MCF 10A (cell line): ENCODE data around the gene PAFAH1B2. TPM values are rescaled to one million over a fixed set of nuclear protein-coding genes. Genes with fewer than 3 reads are reported as not detected.
"Not testable (repeated sequence)": the region's sequence is repeated elsewhere in the genome, so short reads cannot be mapped to it uniquely, and the experiment has no call there.

Experiments used
- BruUV-seq: library from RNA; stranded (reverse); fragments of 400-500 nt; replicated peaks from 2 replicates; lab custom pipeline; 2021; lab: Mats Ljungman, UMichigan
- CTCF ChIA-PET: fragments of 300-600 bp; sonication (Branson Sonifier 250); formaldehyde crosslinking; extraction: SDS; loops from one replicate; lab custom pipeline; 2021; ENCODE audit warnings: antibody characterized with exemption, inconsistent platforms; lab: Yijun Ruan, JAX
- POLR2A ChIA-PET: fragments of 300-600, 350-650 bp; sonication (Branson Sonifier 250); formaldehyde crosslinking; extraction: SDS; loops from one replicate; lab custom pipeline; 2020; ENCODE audit warnings: antibody characterized with exemption, inconsistent platforms; lab: Yijun Ruan, JAX
- DNase-seq: peaks from one replicate; pipeline ENCODE4 v3.0.0-alpha.2; 2018; ENCODE audit not compliant: unreplicated experiment
- H3K27ac Mint-ChIP-seq: one replicate; pipeline ENCODE4 v1.8.0; 2022; ENCODE audit warnings: mild to moderate bottlenecking, low read depth, mixed read lengths; ENCODE audit not compliant: unreplicated experiment
- H3K27me3 Mint-ChIP-seq: one replicate; pipeline ENCODE4 v1.8.0; 2022; ENCODE audit warnings: mixed read lengths; ENCODE audit not compliant: insufficient read depth, unreplicated experiment
- H3K36me3 Mint-ChIP-seq: one replicate; pipeline ENCODE4 v1.8.0; 2022; ENCODE audit warnings: mild to moderate bottlenecking, moderate library complexity, mixed read lengths; ENCODE audit not compliant: insufficient read depth, unreplicated experiment
- H3K4me1 Mint-ChIP-seq: one replicate; pipeline ENCODE4 v1.8.0; 2022; ENCODE audit warnings: mixed read lengths; ENCODE audit not compliant: insufficient read depth, unreplicated experiment
- H3K4me3 Mint-ChIP-seq: one replicate; pipeline ENCODE4 v1.8.0; 2022; ENCODE audit warnings: mild to moderate bottlenecking, moderate library complexity, mixed read lengths; ENCODE audit not compliant: unreplicated experiment
- H3K9me3 Mint-ChIP-seq: one replicate; pipeline ENCODE4 v1.8.0; 2022; ENCODE audit warnings: mixed read lengths; ENCODE audit not compliant: unreplicated experiment
- intact Hi-C: fragments of 100-400 bp; cut with micrococcal nuclease; formaldehyde crosslinking; loops from 2 replicates; pipeline ENCODE4 v1.14.1; 2022
- total RNA-seq: library from RNA; stranded (reverse); gene quantifications from 2 replicates; pipeline ENCODE4 v1.2.3, GENCODE V29; 2022
- TF ChIP-seq, protein P1 (sequence below): fragments of 200-600 bp; IDR thresholded peaks from one replicate; pipeline ENCODE4 v1.8.0; 2022; ENCODE audit warnings: antibody characterized with exemption, mild to moderate bottlenecking; ENCODE audit not compliant: unreplicated experiment

Gene PAFAH1B2
- total RNA-seq, 1 experiment from 2014 or later, result 146 TPM

DNA sequence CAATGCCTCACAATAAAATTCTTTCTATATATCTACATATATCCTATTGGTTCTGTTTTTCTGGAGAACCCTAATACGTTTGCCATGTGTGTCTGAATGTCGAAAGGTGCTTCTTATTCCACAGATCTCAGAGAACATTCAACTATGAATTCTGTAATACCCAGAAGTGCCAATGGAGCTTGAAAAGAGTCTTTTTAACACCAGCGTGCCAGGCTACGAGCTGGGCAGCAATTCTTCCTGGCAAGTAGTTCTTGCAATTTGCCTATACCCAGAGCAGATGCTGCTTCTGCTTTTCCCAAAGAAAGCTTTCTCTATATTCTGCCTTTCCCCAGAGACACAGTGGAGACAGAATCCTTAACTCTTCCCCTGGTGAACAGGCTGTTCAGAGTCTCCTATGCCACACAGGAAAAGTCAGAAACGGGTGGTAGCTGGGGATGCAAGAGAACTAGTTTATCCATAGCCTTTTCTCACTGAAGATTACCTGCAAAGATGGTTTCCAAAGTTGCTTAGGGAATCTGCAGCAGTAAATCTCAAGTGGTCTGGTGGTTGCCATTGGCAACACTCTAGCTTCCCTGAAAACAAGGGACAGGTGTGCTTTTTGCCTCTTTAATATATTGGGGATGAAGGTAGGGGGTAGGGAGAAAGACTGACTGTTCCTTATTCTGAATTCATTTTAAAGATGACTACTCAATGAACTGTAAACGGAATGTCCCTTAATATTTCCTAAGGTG lies 16.8 kb upstream of the PAFAH1B2 start:
- no peak overlapping the region for H3K27ac Mint-ChIP-seq
- no peaks in the 10 kb centered on the region for H3K9me3 Mint-ChIP-seq
- CTCF ChIA-PET, result interaction anchor here (0.7 to 4.3 kb wide), 4 partner anchors 17 to 292 kb away, joined by 3 to 26 read pairs (median 4); no protein-coding TSS in a partner anchor
- TF ChIP-seq, protein P1, sequence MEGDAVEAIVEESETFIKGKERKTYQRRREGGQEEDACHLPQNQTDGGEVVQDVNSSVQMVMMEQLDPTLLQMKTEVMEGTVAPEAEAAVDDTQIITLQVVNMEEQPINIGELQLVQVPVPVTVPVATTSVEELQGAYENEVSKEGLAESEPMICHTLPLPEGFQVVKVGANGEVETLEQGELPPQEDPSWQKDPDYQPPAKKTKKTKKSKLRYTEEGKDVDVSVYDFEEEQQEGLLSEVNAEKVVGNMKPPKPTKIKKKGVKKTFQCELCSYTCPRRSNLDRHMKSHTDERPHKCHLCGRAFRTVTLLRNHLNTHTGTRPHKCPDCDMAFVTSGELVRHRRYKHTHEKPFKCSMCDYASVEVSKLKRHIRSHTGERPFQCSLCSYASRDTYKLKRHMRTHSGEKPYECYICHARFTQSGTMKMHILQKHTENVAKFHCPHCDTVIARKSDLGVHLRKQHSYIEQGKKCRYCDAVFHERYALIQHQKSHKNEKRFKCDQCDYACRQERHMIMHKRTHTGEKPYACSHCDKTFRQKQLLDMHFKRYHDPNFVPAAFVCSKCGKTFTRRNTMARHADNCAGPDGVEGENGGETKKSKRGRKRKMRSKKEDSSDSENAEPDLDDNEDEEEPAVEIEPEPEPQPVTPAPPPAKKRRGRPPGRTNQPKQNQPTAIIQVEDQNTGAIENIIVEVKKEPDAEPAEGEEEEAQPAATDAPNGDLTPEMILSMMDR, result no peak
- H3K4me3 Mint-ChIP-seq, result no peak overlapping the region
- no peak for DNase-seq
- intact Hi-C loops, result no loop called here
- H3K27me3 Mint-ChIP-seq, result no peaks in the 10 kb centered on the region
- POLR2A ChIA-PET, result no interaction called here
- BruUV-seq, result no TSS peak
- H3K4me1 Mint-ChIP-seq, result no peaks in the 10 kb centered on the region
- no peaks in the 10 kb centered on the region for H3K36me3 Mint-ChIP-seq

DNA sequence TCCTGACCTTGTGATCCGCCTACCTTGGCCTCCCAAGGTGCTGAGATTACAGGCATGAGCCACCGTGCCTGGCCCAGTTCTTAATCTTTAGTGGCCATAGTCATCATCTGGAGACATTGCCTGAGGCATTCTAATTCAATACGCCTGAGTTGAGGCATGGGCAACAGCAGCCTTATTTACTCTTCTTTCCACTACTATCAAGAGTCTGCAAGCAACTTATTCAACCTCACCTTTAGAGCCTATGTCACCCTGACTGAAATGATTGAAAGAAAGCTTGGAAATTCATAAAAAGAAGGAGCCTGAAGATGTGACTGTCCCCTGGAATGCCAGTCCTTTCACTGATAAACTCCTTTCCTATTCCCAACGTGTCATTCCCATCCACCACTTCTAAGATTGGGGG lies 15.8 kb upstream of the PAFAH1B2 start:
- Mint-ChIP-seq H3K4me3 (no peak overlapping the region), H3K36me3 (peaks cover 5% of the 10 kb centered on the region), H3K9me3 (no peaks in the 10 kb centered on the region), H3K4me1 (no peaks in the 10 kb centered on the region), H3K27me3 (no peaks in the 10 kb centered on the region), H3K27ac (no peak overlapping the region)
- BruUV-seq, result no TSS peak
- POLR2A ChIA-PET, result no interaction called here
- no peak for DNase-seq
- intact Hi-C loops, result no loop called here
- TF ChIP-seq, protein P1, result no peak
- CTCF ChIA-PET, result interaction anchor here (1.3 to 4.3 kb wide), 2 partner anchors 23 to 293 kb away, joined by 5 to 26 read pairs; no protein-coding TSS in a partner anchor

DNA sequence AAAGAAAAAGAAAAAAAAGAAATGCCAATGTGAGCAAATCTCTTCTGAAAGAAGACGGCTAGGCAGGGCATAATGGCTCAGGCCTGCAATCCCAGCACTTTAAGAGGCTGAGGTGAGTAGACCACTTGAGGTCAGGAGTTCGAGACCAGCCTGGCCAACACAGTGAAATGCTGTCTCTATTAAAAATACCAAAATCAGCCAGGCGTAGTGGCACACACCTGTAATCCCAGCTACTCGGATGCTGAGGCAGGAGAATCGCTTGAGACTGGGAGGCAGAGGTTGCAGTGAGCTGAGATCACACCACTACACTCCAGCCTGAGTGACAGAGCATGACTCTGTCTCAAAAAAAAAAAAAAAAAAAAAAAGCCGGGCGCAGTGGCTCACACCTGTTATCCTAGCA lies 13.7 kb upstream of the PAFAH1B2 start:
- DNase-seq, H3K9me3 Mint-ChIP-seq, H3K4me3 Mint-ChIP-seq, H3K4me1 Mint-ChIP-seq, H3K27me3 Mint-ChIP-seq, BruUV-seq, POLR2A ChIA-PET, H3K27ac Mint-ChIP-seq, H3K36me3 Mint-ChIP-seq: not testable (repeated sequence)
- CTCF ChIA-PET, result interaction anchor here (0.6 kb wide), 1 partner anchor 101 kb away, joined by 3 read pairs; no protein-coding TSS in a partner anchor
- intact Hi-C loops, result loop anchor here (5.0 kb wide), 1 partner anchor 77 kb away; no protein-coding TSS in a partner anchor

DNA sequence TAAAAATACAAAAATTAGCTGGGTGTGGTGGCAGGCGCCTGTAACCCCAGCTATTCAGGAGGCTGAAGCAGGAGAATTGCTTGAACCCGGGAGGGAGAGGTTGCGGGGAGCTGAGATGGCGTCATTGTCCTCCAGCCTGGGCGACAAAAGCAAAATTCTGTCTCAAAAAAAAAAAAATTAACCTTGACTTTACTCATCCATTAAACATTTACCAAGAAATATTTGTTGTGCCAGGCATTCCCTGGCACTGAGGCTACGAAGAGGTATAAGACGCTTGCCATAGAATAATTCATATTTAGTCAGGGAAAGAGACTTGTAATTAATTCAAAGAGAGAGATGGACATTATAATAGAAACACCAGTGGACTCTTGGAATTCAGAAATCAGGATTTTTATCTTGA lies 13.2 kb upstream of the PAFAH1B2 start:
- Mint-ChIP-seq H3K27ac (no peak overlapping the region), H3K27me3 (no peaks in the 10 kb centered on the region), H3K4me3 (no peak overlapping the region), H3K4me1 (peaks cover 4% of the 10 kb centered on the region), H3K9me3 (no peaks in the 10 kb centered on the region), H3K36me3 (peaks cover 6% of the 10 kb centered on the region)
- ChIA-PET POLR2A (no interaction called here), CTCF (interaction anchor here (0.6 kb wide), 1 partner anchor 101 kb away, joined by 3 read pairs; no protein-coding TSS in a partner anchor)
- TF ChIP-seq, protein P1, result no peak
- DNase-seq, result no peak
- intact Hi-C loops, result loop anchor here (5.0 kb wide), 1 partner anchor 76 kb away; no protein-coding TSS in a partner anchor
- no TSS peak for BruUV-seq
